SU-DHL-6 (cell line): ENCODE measurements around the gene IQCE.

Experiments
- EZH2phosphoT487 ChIP-seq: fragments of 200-600 bp; sonication (generic), shearing (Covaris generic); conservative IDR thresholded peaks from 2 replicates; pipeline ENCODE4 v1.6.1; 2018; ENCODE audit warnings: mild to moderate bottlenecking, antibody characterized with exemption, low read length, moderate library complexity, mixed read lengths
- TF ChIP-seq, protein P1 (sequence below): fragments of 200-600 bp; sonication (generic); IDR thresholded peaks from one replicate; pipeline ENCODE4 v1.5.1; 2017; ENCODE audit warnings: antibody characterized with exemption, mild to moderate bottlenecking, low read length, moderate library complexity; ENCODE audit not compliant: insufficient read depth, poor library complexity, severe bottlenecking

DNA sequence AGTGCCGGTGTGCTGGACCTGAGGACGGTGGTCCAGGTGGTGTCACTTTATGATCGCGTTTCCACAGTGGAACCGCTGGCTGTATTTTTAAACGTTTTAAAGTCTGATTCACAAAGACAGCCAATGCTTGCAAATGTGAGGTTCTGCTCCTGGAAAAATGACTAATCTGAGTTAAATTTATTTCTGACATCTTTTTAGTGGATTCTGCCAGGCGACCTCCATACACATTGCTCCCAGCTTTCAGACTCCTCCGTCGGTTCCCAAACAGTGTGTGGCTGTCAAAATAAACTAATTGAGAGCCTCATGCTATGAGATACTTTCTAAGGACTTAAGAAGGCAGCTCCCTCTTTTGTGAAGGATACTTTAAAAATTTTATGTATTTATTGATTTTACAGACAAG lies 60.3 kb downstream of the IQCE start:
- TF ChIP-seq, protein P1, sequence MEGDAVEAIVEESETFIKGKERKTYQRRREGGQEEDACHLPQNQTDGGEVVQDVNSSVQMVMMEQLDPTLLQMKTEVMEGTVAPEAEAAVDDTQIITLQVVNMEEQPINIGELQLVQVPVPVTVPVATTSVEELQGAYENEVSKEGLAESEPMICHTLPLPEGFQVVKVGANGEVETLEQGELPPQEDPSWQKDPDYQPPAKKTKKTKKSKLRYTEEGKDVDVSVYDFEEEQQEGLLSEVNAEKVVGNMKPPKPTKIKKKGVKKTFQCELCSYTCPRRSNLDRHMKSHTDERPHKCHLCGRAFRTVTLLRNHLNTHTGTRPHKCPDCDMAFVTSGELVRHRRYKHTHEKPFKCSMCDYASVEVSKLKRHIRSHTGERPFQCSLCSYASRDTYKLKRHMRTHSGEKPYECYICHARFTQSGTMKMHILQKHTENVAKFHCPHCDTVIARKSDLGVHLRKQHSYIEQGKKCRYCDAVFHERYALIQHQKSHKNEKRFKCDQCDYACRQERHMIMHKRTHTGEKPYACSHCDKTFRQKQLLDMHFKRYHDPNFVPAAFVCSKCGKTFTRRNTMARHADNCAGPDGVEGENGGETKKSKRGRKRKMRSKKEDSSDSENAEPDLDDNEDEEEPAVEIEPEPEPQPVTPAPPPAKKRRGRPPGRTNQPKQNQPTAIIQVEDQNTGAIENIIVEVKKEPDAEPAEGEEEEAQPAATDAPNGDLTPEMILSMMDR = no peak
- TF ChIP-seq EZH2phosphoT487 = no peak
